ENCODE results near the gene DEPDC5.

DNA sequence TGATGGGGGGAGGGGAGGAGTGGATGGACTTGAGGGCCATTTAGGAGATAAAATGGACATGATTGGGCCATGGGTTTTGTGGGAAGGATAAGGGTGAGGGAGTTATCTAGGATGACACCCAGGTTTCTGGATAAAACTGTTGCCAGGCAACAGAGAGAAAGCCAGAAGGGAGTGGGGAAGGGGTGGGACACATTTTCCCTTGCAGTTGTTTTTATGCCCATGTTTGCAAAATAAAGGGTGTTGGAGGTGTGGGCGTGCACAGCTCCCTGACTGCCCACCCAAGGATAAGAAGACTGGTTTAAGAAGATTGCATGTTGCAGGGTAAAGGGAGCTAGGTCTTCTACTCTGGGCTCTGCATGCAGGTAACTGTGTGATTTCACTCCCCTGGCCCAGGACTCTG is 172.2 kb downstream of the DEPDC5 start:
- TF ChIP-seq EZH2 (IDR thresholded peaks at IDR 0.05; ENCODE audit: borderline replicate concordance, control insufficient read depth, low read depth, low read length) (no peak), POLR2A (IDR thresholded peaks at IDR 0.05; ENCODE audit: low read depth, low read length) (no peak), TAF1 (IDR thresholded peaks at IDR 0.05; ENCODE audit: borderline replicate concordance, low read depth, low read length) (no peak), RAD21 (IDR thresholded peaks at IDR 0.05; ENCODE audit: insufficient read depth, low read depth, low read length) (no peak), CBX3 (IDR thresholded peaks at IDR 0.05; ENCODE audit: borderline replicate concordance, low read depth) (no peak), GABPA (IDR thresholded peaks at IDR 0.05; ENCODE audit: low read depth) (no peak), SPI1 (IDR thresholded peaks at IDR 0.05; ENCODE audit: borderline replicate concordance, insufficient read depth, low read depth, low read length) (no peak), CBX5 (IDR thresholded peaks at IDR 0.05; ENCODE audit: low read depth) (no peak)
- TF ChIP-seq, protein P1, sequence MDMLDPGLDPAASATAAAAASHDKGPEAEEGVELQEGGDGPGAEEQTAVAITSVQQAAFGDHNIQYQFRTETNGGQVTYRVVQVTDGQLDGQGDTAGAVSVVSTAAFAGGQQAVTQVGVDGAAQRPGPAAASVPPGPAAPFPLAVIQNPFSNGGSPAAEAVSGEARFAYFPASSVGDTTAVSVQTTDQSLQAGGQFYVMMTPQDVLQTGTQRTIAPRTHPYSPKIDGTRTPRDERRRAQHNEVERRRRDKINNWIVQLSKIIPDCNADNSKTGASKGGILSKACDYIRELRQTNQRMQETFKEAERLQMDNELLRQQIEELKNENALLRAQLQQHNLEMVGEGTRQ (IDR thresholded peaks at IDR 0.05; ENCODE audit: borderline replicate concordance, low read depth, low read length) = no peak
- TF ChIP-seq, protein P2, sequence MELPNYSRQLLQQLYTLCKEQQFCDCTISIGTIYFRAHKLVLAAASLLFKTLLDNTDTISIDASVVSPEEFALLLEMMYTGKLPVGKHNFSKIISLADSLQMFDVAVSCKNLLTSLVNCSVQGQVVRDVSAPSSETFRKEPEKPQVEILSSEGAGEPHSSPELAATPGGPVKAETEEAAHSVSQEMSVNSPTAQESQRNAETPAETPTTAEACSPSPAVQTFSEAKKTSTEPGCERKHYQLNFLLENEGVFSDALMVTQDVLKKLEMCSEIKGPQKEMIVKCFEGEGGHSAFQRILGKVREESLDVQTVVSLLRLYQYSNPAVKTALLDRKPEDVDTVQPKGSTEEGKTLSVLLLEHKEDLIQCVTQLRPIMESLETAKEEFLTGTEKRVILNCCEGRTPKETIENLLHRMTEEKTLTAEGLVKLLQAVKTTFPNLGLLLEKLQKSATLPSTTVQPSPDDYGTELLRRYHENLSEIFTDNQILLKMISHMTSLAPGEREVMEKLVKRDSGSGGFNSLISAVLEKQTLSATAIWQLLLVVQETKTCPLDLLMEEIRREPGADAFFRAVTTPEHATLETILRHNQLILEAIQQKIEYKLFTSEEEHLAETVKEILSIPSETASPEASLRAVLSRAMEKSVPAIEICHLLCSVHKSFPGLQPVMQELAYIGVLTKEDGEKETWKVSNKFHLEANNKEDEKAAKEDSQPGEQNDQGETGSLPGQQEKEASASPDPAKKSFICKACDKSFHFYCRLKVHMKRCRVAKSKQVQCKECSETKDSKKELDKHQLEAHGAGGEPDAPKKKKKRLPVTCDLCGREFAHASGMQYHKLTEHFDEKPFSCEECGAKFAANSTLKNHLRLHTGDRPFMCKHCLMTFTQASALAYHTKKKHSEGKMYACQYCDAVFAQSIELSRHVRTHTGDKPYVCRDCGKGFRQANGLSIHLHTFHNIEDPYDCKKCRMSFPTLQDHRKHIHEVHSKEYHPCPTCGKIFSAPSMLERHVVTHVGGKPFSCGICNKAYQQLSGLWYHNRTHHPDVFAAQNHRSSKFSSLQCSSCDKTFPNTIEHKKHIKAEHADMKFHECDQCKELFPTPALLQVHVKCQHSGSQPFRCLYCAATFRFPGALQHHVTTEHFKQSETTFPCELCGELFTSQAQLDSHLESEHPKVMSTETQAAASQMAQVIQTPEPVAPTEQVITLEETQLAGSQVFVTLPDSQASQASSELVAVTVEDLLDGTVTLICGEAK (IDR thresholded peaks at IDR 0.05; ENCODE audit: borderline replicate concordance) = no peak
- TF ChIP-seq, protein P3, sequence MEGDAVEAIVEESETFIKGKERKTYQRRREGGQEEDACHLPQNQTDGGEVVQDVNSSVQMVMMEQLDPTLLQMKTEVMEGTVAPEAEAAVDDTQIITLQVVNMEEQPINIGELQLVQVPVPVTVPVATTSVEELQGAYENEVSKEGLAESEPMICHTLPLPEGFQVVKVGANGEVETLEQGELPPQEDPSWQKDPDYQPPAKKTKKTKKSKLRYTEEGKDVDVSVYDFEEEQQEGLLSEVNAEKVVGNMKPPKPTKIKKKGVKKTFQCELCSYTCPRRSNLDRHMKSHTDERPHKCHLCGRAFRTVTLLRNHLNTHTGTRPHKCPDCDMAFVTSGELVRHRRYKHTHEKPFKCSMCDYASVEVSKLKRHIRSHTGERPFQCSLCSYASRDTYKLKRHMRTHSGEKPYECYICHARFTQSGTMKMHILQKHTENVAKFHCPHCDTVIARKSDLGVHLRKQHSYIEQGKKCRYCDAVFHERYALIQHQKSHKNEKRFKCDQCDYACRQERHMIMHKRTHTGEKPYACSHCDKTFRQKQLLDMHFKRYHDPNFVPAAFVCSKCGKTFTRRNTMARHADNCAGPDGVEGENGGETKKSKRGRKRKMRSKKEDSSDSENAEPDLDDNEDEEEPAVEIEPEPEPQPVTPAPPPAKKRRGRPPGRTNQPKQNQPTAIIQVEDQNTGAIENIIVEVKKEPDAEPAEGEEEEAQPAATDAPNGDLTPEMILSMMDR (IDR thresholded peaks at IDR 0.05 in 2 of 3, conservative IDR thresholded peaks at IDR 0.05 in 1 of 3; ENCODE audit: control insufficient read depth in 2 of 3, extremely low read depth in 1 of 3, insufficient read depth in 1 of 3, low read depth in 3 of 3, low read length in 3 of 3) = no peak
